GM12878 (cell line): ENCODE data around the gene CRBN. TPM values are rescaled to one million over a fixed set of nuclear protein-coding genes. Genes with fewer than 3 reads are reported as not detected.

Experiments
- ASH2L ChIP-seq: fragments of 300-600, 200-600 bp; sonication (generic); IDR thresholded peaks from 2 replicates; pipeline ENCODE4 v1.6.1; 2017; ENCODE audit warnings: low read depth, mild to moderate bottlenecking, borderline replicate concordance
- ATF2 ChIP-seq: IDR thresholded peaks from 2 replicates; pipeline ENCODE4 v1.6.1; 2012; ENCODE audit warnings: low read length, inconsistent platforms
- BHLHE40 ChIP-seq, 2 experiments: fragments of 450-650 bp in 1 of 2; IDR thresholded peaks; 2 replicates each; pipeline ENCODE4 v1.6.1; 2011 to 2017; ENCODE audit warnings: low read depth in 2 of 2, borderline replicate concordance in 1 of 2, improper control_type of control experiment in 1 of 2, low read length in 1 of 2, mild to moderate bottlenecking in 1 of 2
- BMI1 ChIP-seq: fragments of 450-650 bp; IDR thresholded peaks from 2 replicates; pipeline ENCODE4 v1.6.1; 2016; ENCODE audit warnings: mild to moderate bottlenecking, moderate library complexity, borderline replicate concordance
- CHD2 ChIP-seq: IDR thresholded peaks from 2 replicates; pipeline ENCODE4 v1.6.1; 2011; ENCODE audit warnings: low read depth, low read length, improper control_type of control experiment, borderline replicate concordance
- DPF2 ChIP-seq: fragments of 450-650 bp; IDR thresholded peaks from 2 replicates; pipeline ENCODE4 v1.6.1; 2017; ENCODE audit warnings: mild to moderate bottlenecking
- E2F4 ChIP-seq: IDR thresholded peaks from 2 replicates; pipeline ENCODE4 v1.6.1; 2012; ENCODE audit warnings: low read depth, low read length, improper control_type of control experiment
- EED ChIP-seq: sonication (generic); IDR thresholded peaks from 2 replicates; pipeline ENCODE4 v1.6.1; 2016; ENCODE audit warnings: antibody characterized with exemption, low read depth
- EP300 ChIP-seq, 2 experiments: fragments of 150-350 bp in 1 of 2; IDR thresholded peaks; 2 replicates each; pipeline ENCODE4 v1.6.1; 2011 to 2012; ENCODE audit warnings: low read depth in 2 of 2, low read length in 2 of 2, borderline replicate concordance in 1 of 2, improper control_type of control experiment in 1 of 2, inconsistent platforms in 1 of 2; ENCODE audit not compliant: control insufficient read depth in 1 of 2
- HCFC1 ChIP-seq: fragments of 150-350 bp; IDR thresholded peaks from 2 replicates; pipeline ENCODE4 v1.6.1; 2014; ENCODE audit warnings: low read length
- HDGF ChIP-seq: fragments of 450-650 bp; IDR thresholded peaks from 2 replicates; pipeline ENCODE4 v1.6.1; 2016; ENCODE audit warnings: antibody characterized with exemption
- IRF3 ChIP-seq: fragments of 450-650 bp; IDR thresholded peaks from 2 replicates; pipeline ENCODE4 v1.6.1; 2014; ENCODE audit warnings: mild to moderate bottlenecking
- MEF2B ChIP-seq: fragments of 450-650 bp; IDR thresholded peaks from 2 replicates; pipeline ENCODE4 v1.6.1; 2018; ENCODE audit warnings: mild to moderate bottlenecking, moderate library complexity; ENCODE audit not compliant: partially characterized antibody, poor library complexity, severe bottlenecking
- MLLT1 ChIP-seq: fragments of 450-650 bp; IDR thresholded peaks from 2 replicates; pipeline ENCODE4 v1.6.1; 2016; ENCODE audit warnings: mild to moderate bottlenecking
- NKRF ChIP-seq: fragments of 450-650 bp; conservative IDR thresholded peaks from 2 replicates; pipeline ENCODE4 v1.6.1; 2017; ENCODE audit warnings: mild to moderate bottlenecking, moderate library complexity
- POLR2A ChIP-seq: IDR thresholded peaks from 2 replicates; pipeline ENCODE4 v1.6.1; 2011; ENCODE audit warnings: low read depth, mild to moderate bottlenecking, low read length
- RB1 ChIP-seq: fragments of 450-650 bp; formaldehyde crosslinking; IDR thresholded peaks from 2 replicates; pipeline ENCODE4 v1.6.1; 2017; ENCODE audit warnings: mild to moderate bottlenecking, borderline replicate concordance
- RUNX3 ChIP-seq: IDR thresholded peaks from 2 replicates; pipeline ENCODE4 v1.6.1; 2012; ENCODE audit warnings: low read length, inconsistent platforms
- SREBF1 ChIP-seq: IDR thresholded peaks from 2 replicates; pipeline ENCODE4 v1.6.1; 2012; ENCODE audit warnings: mild to moderate bottlenecking, low read length
- SREBF2 ChIP-seq: IDR thresholded peaks from 2 replicates; pipeline ENCODE4 v1.6.1; 2012; ENCODE audit warnings: mild to moderate bottlenecking, low read length
- TARDBP ChIP-seq: IDR thresholded peaks from 2 replicates; pipeline ENCODE4 v1.6.1; 2016; ENCODE audit warnings: borderline replicate concordance
- TCF12 ChIP-seq: IDR thresholded peaks from 2 replicates; pipeline ENCODE4 v1.6.1; 2011; ENCODE audit warnings: low read depth, mild to moderate bottlenecking, low read length
- YBX1 ChIP-seq: fragments of 450-650 bp; IDR thresholded peaks from 2 replicates; pipeline ENCODE4 v1.6.1; 2016; ENCODE audit warnings: antibody characterized with exemption
- ZNF217 ChIP-seq: fragments of 450-650 bp; IDR thresholded peaks from 2 replicates; pipeline ENCODE4 v1.6.1; 2017; ENCODE audit warnings: antibody characterized with exemption, mild to moderate bottlenecking
- polyA plus RNA-seq, 11 experiments: library from polyadenylated mRNA; depleted of rRNA in 4 of 11; unstranded in 6 of 11; stranded (reverse) in 5 of 11; fragments of >200 nt; fragmentation: Nextera tagmentation in 4 of 11; fragmentation: Illumina TruSeq in 1 of 11; extraction: Ambion mirVana in 4 of 11; extraction: Trizol in 1 of 11; gene quantifications; 1 replicate in 1 of 11; 2 replicates in 10 of 11; pipeline versions ENCODE4 v1.2.1 to v1.2.3, GENCODE V29; 2011 to 2016; ENCODE audit warnings: inconsistent platforms in 2 of 11, missing spikeins in 2 of 11, low read depth in 1 of 11
- total RNA-seq, 4 experiments: library from RNA; depleted of rRNA in 3 of 4; stranded (reverse); fragments of >200 nt in 3 of 4; fragmentation: Illumina TruSeq in 1 of 4; extraction: Trizol in 1 of 4; gene quantifications; 2 replicates each; pipeline versions ENCODE4 v1.2.1 to v1.2.3, GENCODE V29; 2013 to 2021

CRBN gene
- total and polyA plus RNA-seq, 10 of the 15 experiments (the other 5 are each of a cell fraction or from before 2014, with no cell fraction given) = 21.7 to 115 (median 35.8) TPM

- no peak for TF ChIP-seq EP300 (IDR thresholded peaks at IDR 0.05; ENCODE audit: borderline replicate concordance in 1 of 2, control insufficient read depth in 1 of 2, low read depth in 2 of 2, low read length in 2 of 2)
- peak; percentile 98 for TF ChIP-seq POLR2A
- TF ChIP-seq BHLHE40 (IDR thresholded peaks at IDR 0.05; ENCODE audit: borderline replicate concordance in 1 of 2, low read depth in 2 of 2, low read length in 1 of 2) = peak; percentile 44 to 88
- TF ChIP-seq SREBF2 = no peak
- peak; percentile 92 for TF ChIP-seq DPF2
- TF ChIP-seq BMI1 = no peak
- TF ChIP-seq NKRF = no peak; the same call in none of the 2 replicates
- TF ChIP-seq ASH2L = no peak
- no peak for TF ChIP-seq IRF3
- peak; percentile 50; the same call in 1 of the 2 replicates for TF ChIP-seq ATF2
- no peak for TF ChIP-seq ZNF217
- TF ChIP-seq RB1 = no peak
- 0 out of 2 replicates have a peak, but pooled peaks have one; percentile 46 for TF ChIP-seq CHD2
- peak; percentile 81 for TF ChIP-seq RUNX3
- no peak; the same call in 1 of the 2 replicates for TF ChIP-seq HCFC1
- peak; percentile 22; the same call in 1 of the 2 replicates for TF ChIP-seq TCF12
- TF ChIP-seq MEF2B = peak; percentile 72
- TF ChIP-seq YBX1 = no peak
- TF ChIP-seq TARDBP = no peak
- TF ChIP-seq MLLT1 = 0 out of 2 replicates have a peak, but pooled peaks have one; percentile 82
- no peak for TF ChIP-seq SREBF1
- TF ChIP-seq HDGF = no peak
- TF ChIP-seq E2F4 = no peak
- TF ChIP-seq EED = no peak
Observed at GRCh38 chr3:3126477-3127431, 52.7 kb downstream of the CRBN start, which contains the start of gene TRNT1 (continued).
